IMR-90 (cell line): ENCODE measurements around the gene MPRIP. TPM values are rescaled to one million over a fixed set of nuclear protein-coding genes. Genes with fewer than 3 reads are reported as not detected.

Source experiments
- ATAC-seq: fragments of 200-7000 bp; cut with Tn5 transposase; 2 replicates; pipeline ENCODE4 v1.9.1; 2020; ENCODE audit warnings: low read depth, mild to moderate bottlenecking, moderate library complexity
- BruUV-seq: library from RNA; stranded (reverse); fragments of 400-500 nt; replicated peaks from 2 replicates; lab custom pipeline; 2021; lab: Mats Ljungman, UMichigan
- CTCF ChIA-PET: fragments of 300-600 bp; formaldehyde crosslinking; extraction: SDS; loops from one replicate; lab custom pipeline; 2021; ENCODE audit warnings: antibody characterized with exemption; lab: Yijun Ruan, JAX
- POLR2A ChIA-PET: fragments of 300-600 bp; sonication (Branson Sonifier 250); formaldehyde crosslinking; loops from one replicate; lab custom pipeline; 2022; ENCODE audit warnings: antibody characterized with exemption; ENCODE audit not compliant: unreplicated experiment; lab: Charles Lee
- DNase-seq: peaks from one replicate; pipeline ENCODE4 v3.0.0; 2013
- H2AFZ ChIP-seq: replicated peaks from 2 replicates; pipeline ENCODE3; 2013; ENCODE audit warnings: low read length, mild to moderate bottlenecking; ENCODE audit not compliant: poor library complexity
- H2AK5ac ChIP-seq: 2 replicates; pipeline ENCODE4 v1.6.1; 2013; ENCODE audit warnings: low read depth, low read length, inconsistent platforms
- H2AK9ac ChIP-seq: replicated peaks from 2 replicates; pipeline ENCODE3; 2013; ENCODE audit warnings: mild to moderate bottlenecking, low read depth, low read length, moderate library complexity; ENCODE audit not compliant: poor library complexity
- H2BK120ac ChIP-seq: 2 replicates; pipeline ENCODE4 v1.6.1; 2013; ENCODE audit warnings: low read depth, low read length, inconsistent platforms
- H2BK15ac ChIP-seq: 3 replicates; pipeline ENCODE4 v1.6.1; 2013; ENCODE audit warnings: low read depth, low read length, inconsistent platforms
- H2BK20ac ChIP-seq: 2 replicates; pipeline ENCODE4 v1.6.1; 2013; ENCODE audit warnings: low read depth, mild to moderate bottlenecking, inconsistent platforms, low read length, moderate library complexity
- H2BK5ac ChIP-seq: 2 replicates; pipeline ENCODE4 v1.6.1; 2013; ENCODE audit warnings: mild to moderate bottlenecking, low read depth, low read length, inconsistent platforms; ENCODE audit not compliant: poor library complexity, severe bottlenecking
- H3K14ac ChIP-seq: replicated peaks from 2 replicates; pipeline ENCODE4 v1.6.1; 2013; ENCODE audit warnings: low read depth, low read length, inconsistent platforms
- H3K18ac ChIP-seq: 2 replicates; pipeline ENCODE4 v1.6.1; 2013; ENCODE audit warnings: low read depth, low read length, control low read depth
- H3K23ac ChIP-seq: 2 replicates; pipeline ENCODE4 v1.6.1; 2013; ENCODE audit warnings: low read depth, low read length, inconsistent platforms
- H3K27ac ChIP-seq: 2 replicates; pipeline ENCODE4 v1.5.1; 2013; ENCODE audit warnings: mild to moderate bottlenecking, control low read depth, low read length; ENCODE audit not compliant: insufficient read depth
- H3K27me3 ChIP-seq: 2 replicates; pipeline ENCODE4 v1.6.1; 2013; ENCODE audit warnings: low read length; ENCODE audit not compliant: control insufficient read depth, insufficient read depth
- H3K36me3 ChIP-seq: 2 replicates; pipeline ENCODE4 v1.6.1; 2013; ENCODE audit warnings: low read length, mixed read lengths; ENCODE audit not compliant: control insufficient read depth, insufficient read depth
- H3K4ac ChIP-seq: 2 replicates; pipeline ENCODE4 v1.6.1; 2013; ENCODE audit warnings: low read depth, low read length, inconsistent platforms
- H3K4me1 ChIP-seq: 2 replicates; pipeline ENCODE4 v1.6.1; 2013; ENCODE audit warnings: low read length, mixed read lengths; ENCODE audit not compliant: control insufficient read depth, insufficient read depth
- H3K4me2 ChIP-seq: 2 replicates; pipeline ENCODE4 v1.6.1; 2013; ENCODE audit warnings: low read depth, mild to moderate bottlenecking, control low read depth, low read length, moderate library complexity
- H3K4me3 ChIP-seq: 2 replicates; pipeline ENCODE4 v1.5.1; 2013; ENCODE audit warnings: low read depth, mild to moderate bottlenecking, control low read depth, low read length, moderate library complexity; ENCODE audit not compliant: insufficient read depth
- H3K56ac ChIP-seq: 2 replicates; pipeline ENCODE4 v1.6.1; 2013; ENCODE audit warnings: low read length, inconsistent platforms; ENCODE audit not compliant: insufficient read depth; ENCODE audit errors: extremely low read depth
- H3K79me1 ChIP-seq, 2 experiments: 2 replicates each; pipeline ENCODE4 v1.6.1; 2013; ENCODE audit warnings: low read length in 2 of 2, inconsistent platforms in 1 of 2, low read depth in 1 of 2
- H3K9ac ChIP-seq: 2 replicates; pipeline ENCODE4 v1.6.1; 2013; ENCODE audit warnings: low read depth, low read length, control low read depth
- H3K9me1 ChIP-seq: 2 replicates; pipeline ENCODE4 v1.6.1; 2013; ENCODE audit warnings: low read length, inconsistent platforms; ENCODE audit not compliant: insufficient read depth
- H3K9me3 ChIP-seq: 2 replicates; pipeline ENCODE4 v1.6.1; 2013; ENCODE audit warnings: low read length; ENCODE audit not compliant: control insufficient read depth, insufficient read depth
- H4K20me1 ChIP-seq: 2 replicates; pipeline ENCODE4 v1.6.1; 2013; ENCODE audit warnings: low read length, inconsistent platforms; ENCODE audit not compliant: insufficient read depth
- H4K5ac ChIP-seq: 2 replicates; pipeline ENCODE4 v1.6.1; 2013; ENCODE audit warnings: mild to moderate bottlenecking, low read depth, low read length, control low read depth
- H4K8ac ChIP-seq, 2 experiments: 2 replicates each; pipeline ENCODE4 v1.6.1; 2013; ENCODE audit warnings: low read depth in 2 of 2, low read length in 2 of 2, control low read depth in 1 of 2, inconsistent platforms in 1 of 2
- H4K91ac ChIP-seq: 2 replicates; pipeline ENCODE4 v1.6.1; 2013; ENCODE audit warnings: low read depth, low read length, inconsistent platforms; ENCODE audit not compliant: insufficient read depth
- BHLHE40 ChIP-seq: fragments of 150-350 bp; IDR thresholded peaks from 2 replicates; pipeline ENCODE4 v1.6.1; 2016; ENCODE audit warnings: mild to moderate bottlenecking, low read depth, low read length
- CEBPB ChIP-seq: IDR thresholded peaks from 2 replicates; pipeline ENCODE4 v1.6.1; 2012; ENCODE audit warnings: low read depth, low read length, improper control_type of control experiment
- CHD1 ChIP-seq: IDR thresholded peaks from 2 replicates; pipeline ENCODE4 v1.6.1; 2012; ENCODE audit warnings: low read depth, low read length, improper control_type of control experiment
- ELK1 ChIP-seq: fragments of 150-350 bp; IDR thresholded peaks from 2 replicates; pipeline ENCODE4 v1.6.1; 2016; ENCODE audit warnings: low read depth, mild to moderate bottlenecking, low read length, moderate library complexity, borderline replicate concordance
- MAFK ChIP-seq: IDR thresholded peaks from 2 replicates; pipeline ENCODE4 v1.6.1; 2012; ENCODE audit warnings: low read depth, low read length, improper control_type of control experiment
- MAZ ChIP-seq: IDR thresholded peaks from 2 replicates; pipeline ENCODE4 v1.6.1; 2012; ENCODE audit warnings: low read depth, mild to moderate bottlenecking, low read length, improper control_type of control experiment, moderate library complexity, borderline replicate concordance
- MXI1 ChIP-seq: IDR thresholded peaks from 2 replicates; pipeline ENCODE4 v1.6.1; 2012; ENCODE audit warnings: low read depth, mild to moderate bottlenecking, low read length, moderate library complexity, borderline replicate concordance
- NFE2L2 ChIP-seq: fragments of 150-350 bp; IDR thresholded peaks from 2 replicates; pipeline ENCODE4 v1.6.1; 2016; ENCODE audit warnings: low read depth, mild to moderate bottlenecking, low read length
- POLR2A ChIP-seq: IDR thresholded peaks from 2 replicates; pipeline ENCODE4 v1.6.1; 2012; ENCODE audit warnings: mild to moderate bottlenecking, low read depth, low read length
- RAD21 ChIP-seq: IDR thresholded peaks from 2 replicates; pipeline ENCODE4 v1.6.1; 2012; ENCODE audit warnings: low read length, improper control_type of control experiment
- RCOR1 ChIP-seq: IDR thresholded peaks from 2 replicates; pipeline ENCODE4 v1.6.1; 2012; ENCODE audit warnings: mild to moderate bottlenecking, low read length, improper control_type of control experiment; ENCODE audit not compliant: insufficient replicate concordance
- RFX5 ChIP-seq: IDR thresholded peaks from 2 replicates; pipeline ENCODE4 v1.8.0; 2012; ENCODE audit warnings: low read depth, mild to moderate bottlenecking, low read length, moderate library complexity
- SMC3 ChIP-seq: fragments of 150-350 bp; IDR thresholded peaks from 2 replicates; pipeline ENCODE4 v1.6.1; 2016; ENCODE audit warnings: low read depth, mild to moderate bottlenecking, antibody characterized with exemption, low read length, moderate library complexity
- WGBS, 2 experiments: methylation state at CpG; one replicate each; pipeline versions ENCODE4 v1.1.5 to v1.1.7; 2013; ENCODE audit warnings: missing lambda C conversion rate in 2 of 2; ENCODE audit not compliant: insufficient read length in 1 of 2; ENCODE audit errors: extremely low coverage in 2 of 2; 5-methylcytosine and 5-hydroxymethylcytosine counted together
- dilution Hi-C: fragments of 300-500 bp; cut with HindIII; formaldehyde crosslinking; loops from one replicate; pipeline ENCODE4 v1.14.3; 2018; ENCODE audit warnings: low sequenced_read_pairs; ENCODE audit not compliant: unreplicated experiment
- in situ Hi-C: fragments of 300-500 bp; cut with MboI; formaldehyde crosslinking; loops from 3 replicates; pipeline ENCODE4 v1.14.3; 2019; ENCODE audit warnings: low sequenced_read_pairs, inconsistent platforms, mixed read lengths
- intact Hi-C: fragments of 100-400 bp; cut with micrococcal nuclease; formaldehyde crosslinking; loops from 2 replicates; pipeline ENCODE4 v1.10.0; 2022
- polyA plus RNA-seq, 3 experiments: library from polyadenylated mRNA; depleted of rRNA; stranded (reverse); fragments of >200 nt; gene quantifications; 2 replicates each; pipeline ENCODE4 v1.2.3, GENCODE V29; 2012; ENCODE audit warnings: low replicate concordance in 1 of 3
- total RNA-seq: library from RNA; depleted of rRNA; stranded (reverse); fragments of >200 nt; gene quantifications from 2 replicates; pipeline ENCODE4 v1.2.3, GENCODE V29; 2012
- TF ChIP-seq, protein P1 (sequence below): fragments of 150-350 bp; IDR thresholded peaks from 2 replicates; pipeline ENCODE4 v1.6.1; 2017; ENCODE audit warnings: mild to moderate bottlenecking, antibody characterized with exemption, low read length, low read depth
- TF ChIP-seq, protein P2 (sequence below): conservative IDR thresholded peaks from 2 replicates; pipeline ENCODE4 v1.5.1; 2012; ENCODE audit warnings: mild to moderate bottlenecking, low read depth, low read length, improper control_type of control experiment

Gene MPRIP
- total and polyA plus RNA-seq, 2 of the 4 experiments (the other 2 are of a cell fraction) = 111 to 149 TPM

- intact Hi-C loops = no loop called here
- no peak for TF ChIP-seq NFE2L2
- TF ChIP-seq, protein P1, sequence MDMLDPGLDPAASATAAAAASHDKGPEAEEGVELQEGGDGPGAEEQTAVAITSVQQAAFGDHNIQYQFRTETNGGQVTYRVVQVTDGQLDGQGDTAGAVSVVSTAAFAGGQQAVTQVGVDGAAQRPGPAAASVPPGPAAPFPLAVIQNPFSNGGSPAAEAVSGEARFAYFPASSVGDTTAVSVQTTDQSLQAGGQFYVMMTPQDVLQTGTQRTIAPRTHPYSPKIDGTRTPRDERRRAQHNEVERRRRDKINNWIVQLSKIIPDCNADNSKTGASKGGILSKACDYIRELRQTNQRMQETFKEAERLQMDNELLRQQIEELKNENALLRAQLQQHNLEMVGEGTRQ = no peak
- peak; percentile 12; the same call in 1 of the 2 replicates for TF ChIP-seq SMC3
- TF ChIP-seq RCOR1 = peak; percentile 81
- TF ChIP-seq MAFK = no peak
- TF ChIP-seq, protein P2, sequence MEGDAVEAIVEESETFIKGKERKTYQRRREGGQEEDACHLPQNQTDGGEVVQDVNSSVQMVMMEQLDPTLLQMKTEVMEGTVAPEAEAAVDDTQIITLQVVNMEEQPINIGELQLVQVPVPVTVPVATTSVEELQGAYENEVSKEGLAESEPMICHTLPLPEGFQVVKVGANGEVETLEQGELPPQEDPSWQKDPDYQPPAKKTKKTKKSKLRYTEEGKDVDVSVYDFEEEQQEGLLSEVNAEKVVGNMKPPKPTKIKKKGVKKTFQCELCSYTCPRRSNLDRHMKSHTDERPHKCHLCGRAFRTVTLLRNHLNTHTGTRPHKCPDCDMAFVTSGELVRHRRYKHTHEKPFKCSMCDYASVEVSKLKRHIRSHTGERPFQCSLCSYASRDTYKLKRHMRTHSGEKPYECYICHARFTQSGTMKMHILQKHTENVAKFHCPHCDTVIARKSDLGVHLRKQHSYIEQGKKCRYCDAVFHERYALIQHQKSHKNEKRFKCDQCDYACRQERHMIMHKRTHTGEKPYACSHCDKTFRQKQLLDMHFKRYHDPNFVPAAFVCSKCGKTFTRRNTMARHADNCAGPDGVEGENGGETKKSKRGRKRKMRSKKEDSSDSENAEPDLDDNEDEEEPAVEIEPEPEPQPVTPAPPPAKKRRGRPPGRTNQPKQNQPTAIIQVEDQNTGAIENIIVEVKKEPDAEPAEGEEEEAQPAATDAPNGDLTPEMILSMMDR = no peak
- peak; percentile 62 for TF ChIP-seq BHLHE40
- no peak for TF ChIP-seq CEBPB
- no peak for TF ChIP-seq RAD21
- peak; percentile 76; the same call in 1 of the 2 replicates for TF ChIP-seq MAZ
- 0 out of 2 replicates have a peak, but pooled peaks have one; percentile 14 for TF ChIP-seq MXI1
- no peak for TF ChIP-seq ELK1
- no peak for TF ChIP-seq POLR2A
- no peak for TF ChIP-seq RFX5
- no peak for TF ChIP-seq CHD1
Observed at GRCh38 chr17:17032131-17032692, 10.0 kb upstream of the MPRIP start.

More at GRCh38 chr17:17032131-17032692, 10.0 kb upstream of the MPRIP start:
- no peaks in the 10 kb centered on the region for H3K9me3 ChIP-seq
- peak overlapping the region; percentile 7 to 90; a peak in 2 of 4 replicates for H4K8ac ChIP-seq
- peak overlapping the region; percentile 90 for H2BK120ac ChIP-seq
- peaks cover 0 to 4% of the 10 kb centered on the region in 2 experiments; a peak in 2 of 4 replicates for H3K79me1 ChIP-seq
- H3K14ac ChIP-seq = peak overlapping the region; percentile 89
- ATAC-seq (peak; percentile 89), DNase-seq (peak; percentile 89)
- H4K20me1 ChIP-seq = no peaks in the 10 kb centered on the region
- WGBS, 2 experiments = 17% methylated on average over 7 of the region's 13 CpGs; no CpG with 5 or more reads in 1 of the 2 experiments
- peak overlapping the region; percentile 80 for H4K91ac ChIP-seq
- H3K27me3 ChIP-seq = no peaks in the 10 kb centered on the region
- H3K18ac ChIP-seq = peak overlapping the region; percentile 62
- peak overlapping the region; percentile 81 for H2BK5ac ChIP-seq
- peaks cover 25% of the 10 kb centered on the region for H3K9me1 ChIP-seq
- H3K9ac ChIP-seq = no peak overlapping the region
- peak overlapping the region; percentile 29 for H3K4me2 ChIP-seq
- peaks cover 15% of the 10 kb centered on the region for H3K4me1 ChIP-seq
- dilution Hi-C loops = no loop called here
- no peaks in the 10 kb centered on the region for H3K36me3 ChIP-seq
- ChIA-PET POLR2A (no interaction called here), CTCF (interaction anchor here (0.6 kb wide), 1 partner anchor 237 kb away, joined by 3 read pairs; no protein-coding TSS in a partner anchor)
- peak overlapping the region; percentile 82 for H2AFZ ChIP-seq
- peak overlapping the region; percentile 93; the same call in 1 of the 2 replicates for H3K23ac ChIP-seq
- peak overlapping the region; percentile 89 for H2BK20ac ChIP-seq
- in situ Hi-C loops = no loop called here
- peak overlapping the region; percentile 90 for H2AK9ac ChIP-seq
- peak overlapping the region; percentile 55; the same call in 1 of the 3 replicates for H2BK15ac ChIP-seq
- H3K4ac ChIP-seq = peak overlapping the region; percentile 94
- H3K27ac ChIP-seq = peak overlapping the region; percentile 47
- H2AK5ac ChIP-seq = peak overlapping the region; percentile 86
- H3K56ac ChIP-seq = no peak overlapping the region; the same call in 1 of the 2 replicates
- H3K4me3 ChIP-seq = no peak overlapping the region
- BruUV-seq = no TSS peak
- peak overlapping the region; percentile 52 for H4K5ac ChIP-seq
